Heart left ventricle (tissue), 16 donors: Measurements from ENCODE around the gene LIPG. TPM values are rescaled to one million over a fixed set of nuclear protein-coding genes. Genes with fewer than 3 reads are reported as not detected.

ENCODE experiments used
- ATAC-seq, 4 donors: fragments of 200-7000 bp; cut with Tn5 transposase; one replicate each; pipeline ENCODE4 v1.9.1; 2020 to 2022; ENCODE audit warnings: moderate library complexity in 4 of 4, mild to moderate bottlenecking in 3 of 4, moderate number of reproducible peaks in 1 of 4
- DNase-seq, 5 donors: peaks; one replicate each; pipeline ENCODE4 v3.0.0-alpha.2; 2020
- H3K27ac ChIP-seq, 12 donors: fragments of 200-600 bp; sonication (generic) in 4 of 12; one replicate each; pipeline versions ENCODE4 v1.5.0 to v1.8.0; 2016 to 2022; ENCODE audit warnings: mild to moderate bottlenecking in 2 of 12
- H3K27me3 ChIP-seq, 9 donors: fragments of 200-600 bp; sonication (generic) in 2 of 9; one replicate each; pipeline versions ENCODE4 v1.5.1 to v1.8.0; 2016 to 2022; ENCODE audit warnings: mild to moderate bottlenecking in 3 of 9
- H3K36me3 ChIP-seq, 9 donors: fragments of 200-600 bp; sonication (generic) in 2 of 9; one replicate each; pipeline versions ENCODE4 v1.5.0 to v1.8.0; 2018 to 2022; ENCODE audit warnings: mild to moderate bottlenecking in 2 of 9
- H3K4me1 ChIP-seq, 12 donors: fragments of 200-600 bp; sonication (generic) in 4 of 12; one replicate each; pipeline versions ENCODE4 v1.5.0 to v1.8.0; 2016 to 2022; ENCODE audit warnings: mild to moderate bottlenecking in 3 of 12
- H3K4me3 ChIP-seq, 12 donors: fragments of 200-600 bp; sonication (generic) in 4 of 12; one replicate each; pipeline versions ENCODE4 v1.5.0 to v1.8.0; 2017 to 2022; ENCODE audit warnings: mild to moderate bottlenecking in 9 of 12, moderate library complexity in 4 of 12
- H3K9me3 ChIP-seq, 12 donors: fragments of 200-600 bp; sonication (generic) in 4 of 12; one replicate each; pipeline versions ENCODE4 v1.5.0 to v1.8.0; 2016 to 2022; ENCODE audit warnings: mild to moderate bottlenecking in 1 of 12
- POLR2A ChIP-seq, 2 donors: fragments of 450-650 bp; IDR thresholded peaks; one replicate each; pipeline ENCODE4 v1.6.1; 2017; ENCODE audit warnings: antibody characterized with exemption in 2 of 2, mild to moderate bottlenecking in 2 of 2, moderate library complexity in 2 of 2
- WGBS, 4 donors: extraction: QIAGEN DNeasy Blood & Tissue Kit in 2 of 4; methylation state at CpG; one replicate each; pipeline versions ENCODE4 v1.1.5 to v1.1.7; 2013 to 2018; 5-methylcytosine and 5-hydroxymethylcytosine counted together
- intact Hi-C, 10 donors: fragments of 100-400 bp; cut with DNase I; formaldehyde crosslinking; loops; one replicate each; pipeline versions ENCODE4 v1.11.1 to v1.14.2; 2022
- polyA plus RNA-seq, 2 donors: library from polyadenylated mRNA; stranded (reverse); fragments of 200-250 nt; gene quantifications; one replicate each; pipeline ENCODE4 v1.2.3, GENCODE V29; 2013
- total RNA-seq, 9 donors: library from RNA; depleted of rRNA in 2 of 9; stranded (reverse); fragments of >200 nt in 2 of 9; fragmentation: NEBNext Ultra II Directional in 3 of 9; extraction: Animal tissue kit (Norgen Biotek cat#: 25700) in 3 of 9; gene quantifications; one replicate each; pipeline versions ENCODE4 v1.1.0 to v1.2.4, GENCODE V29; 2016 to 2023
- TF ChIP-seq, protein P1 (sequence below), 12 donors: fragments of 200-600 bp; sonication (generic) in 4 of 12; IDR thresholded peaks; one replicate each; pipeline versions ENCODE4 v1.5.0 to v1.8.0; 2018 to 2022; ENCODE audit warnings: antibody characterized with exemption in 12 of 12, mild to moderate bottlenecking in 5 of 12
- donor health status: ischemic (EF 13 %, LVEDD 7.1; RV severe dilation, severe dysfunction).
- donor health status: healthy with polysubstance abuse.
- donor health status: DM: no; HTN: yes; CAD: no.
- donor health status: DM: no; HTN: no; CAD: no.
- donor health status: ischemic (EF 25% LVEDD 6.9; RV normal size, moderate dysfunction).
- donor health status: ischemic (EF 25% LVEDD 5.7; RV mildly dilated, moderate dysfunction).
- donor health status: healthy.
- donor health status: DM: yes; HTN: yes; CAD: no.
- donor health status: ischemic (EF 35%, LVEDD 5.7; RV mildly dilated, moderate dysfunction).
- donor health status: nonischemic (EF 11% LVEDD 7.7; RV severe dilation, severe dysfunction).
- donor health status: DM: yes; HTN: yes; CAD: no.
- donor health status: PGD.
- donor health status: ischemic (EF 29% LVEDD 5.4; RV normal size, mild dysfunction).
- donor health status: nonischemic (EF 23%, LVEDD 6.1; RV moderate dilation, normal function).

LIPG gene
- total and polyA plus RNA-seq, 11 donors: 0.04 to 12.1 (median 1.1) TPM; not detected in 3

DNA sequence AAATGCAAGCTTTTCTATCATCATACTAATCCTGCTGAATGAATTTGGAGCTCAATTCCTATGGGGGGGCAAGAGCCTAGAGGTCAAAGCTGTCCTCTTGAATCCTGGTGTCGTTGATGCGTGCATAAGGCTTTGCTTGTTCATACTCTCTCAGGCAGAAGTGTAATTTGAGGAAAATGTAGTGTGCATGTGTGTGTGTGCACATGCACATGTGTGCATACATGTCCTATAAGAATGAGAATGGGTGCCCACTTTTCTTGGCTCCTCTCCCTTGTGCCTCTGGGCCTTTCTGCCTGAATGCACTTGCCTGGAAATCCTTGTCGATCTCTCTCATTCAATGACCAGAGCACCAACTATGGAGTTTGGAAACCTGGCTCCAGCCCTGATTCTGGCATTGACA is 46.3 kb upstream of the LIPG start:
- H3K27me3 ChIP-seq: no peaks in the 10 kb centered on the region
- no peaks in the 10 kb centered on the region for H3K36me3 ChIP-seq
- DNase-seq: no peak
- H3K4me1 ChIP-seq: no peaks in the 10 kb centered on the region
- no peak overlapping the region for H3K27ac ChIP-seq
- WGBS, 4 donors: 86 to 95% (median 93%) methylated on average over 3 of the region's 3 CpGs
- no peak for ATAC-seq
- H3K4me3 ChIP-seq: no peak overlapping the region
- H3K9me3 ChIP-seq: no peaks in the 10 kb centered on the region
- intact Hi-C loops: loop anchor here in 5 of 10 donors (10.0 kb wide), 3 partner anchors 249 to 839 kb away; no protein-coding TSS in a partner anchor
- TF ChIP-seq POLR2A (IDR thresholded peaks at IDR 0.05): no peak

DNA sequence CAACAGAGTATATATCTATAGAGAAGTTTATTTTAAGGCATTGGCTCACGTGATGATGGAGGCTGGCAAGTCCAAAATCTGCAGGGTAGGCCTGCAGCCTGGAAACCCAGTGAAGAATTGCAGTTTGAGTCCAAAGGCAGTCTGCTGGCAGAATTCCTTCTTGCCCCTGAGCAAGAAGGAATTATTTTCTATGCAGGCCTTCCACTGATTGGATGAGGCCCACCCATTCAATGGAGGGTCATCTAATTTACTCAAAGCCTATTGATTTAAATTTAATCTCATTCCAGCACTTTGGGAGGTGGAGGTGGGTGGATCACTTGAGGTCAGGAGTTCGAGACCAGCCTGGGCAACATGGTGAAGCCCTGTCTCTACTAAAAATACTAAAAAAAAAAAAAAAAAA is 44.4 kb upstream of the LIPG start:
- ATAC-seq: no peak
- Histone ChIP-seq H3K9me3 (no peaks in the 10 kb centered on the region), H3K36me3 (no peaks in the 10 kb centered on the region), H3K4me1 (peaks cover 0 to 5% (median 0%) of the 10 kb centered on the region in 12 donors), H3K27me3 (no peaks in the 10 kb centered on the region), H3K4me3 (no peak overlapping the region), H3K27ac (no peak overlapping the region)
- TF ChIP-seq POLR2A (IDR thresholded peaks at IDR 0.05): no peak
- TF ChIP-seq, protein P1, sequence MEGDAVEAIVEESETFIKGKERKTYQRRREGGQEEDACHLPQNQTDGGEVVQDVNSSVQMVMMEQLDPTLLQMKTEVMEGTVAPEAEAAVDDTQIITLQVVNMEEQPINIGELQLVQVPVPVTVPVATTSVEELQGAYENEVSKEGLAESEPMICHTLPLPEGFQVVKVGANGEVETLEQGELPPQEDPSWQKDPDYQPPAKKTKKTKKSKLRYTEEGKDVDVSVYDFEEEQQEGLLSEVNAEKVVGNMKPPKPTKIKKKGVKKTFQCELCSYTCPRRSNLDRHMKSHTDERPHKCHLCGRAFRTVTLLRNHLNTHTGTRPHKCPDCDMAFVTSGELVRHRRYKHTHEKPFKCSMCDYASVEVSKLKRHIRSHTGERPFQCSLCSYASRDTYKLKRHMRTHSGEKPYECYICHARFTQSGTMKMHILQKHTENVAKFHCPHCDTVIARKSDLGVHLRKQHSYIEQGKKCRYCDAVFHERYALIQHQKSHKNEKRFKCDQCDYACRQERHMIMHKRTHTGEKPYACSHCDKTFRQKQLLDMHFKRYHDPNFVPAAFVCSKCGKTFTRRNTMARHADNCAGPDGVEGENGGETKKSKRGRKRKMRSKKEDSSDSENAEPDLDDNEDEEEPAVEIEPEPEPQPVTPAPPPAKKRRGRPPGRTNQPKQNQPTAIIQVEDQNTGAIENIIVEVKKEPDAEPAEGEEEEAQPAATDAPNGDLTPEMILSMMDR (IDR thresholded peaks at IDR 0.05): no peak
- intact Hi-C loops: loop anchor here in 5 of 10 donors (10.0 kb wide), 3 partner anchors 247 to 837 kb away; no protein-coding TSS in a partner anchor
- whole genome bisulfite sequencing, 4 donors: 85 to 91% (median 88%) methylated on average over 2 of the region's 2 CpGs
- no peak for DNase-seq

DNA sequence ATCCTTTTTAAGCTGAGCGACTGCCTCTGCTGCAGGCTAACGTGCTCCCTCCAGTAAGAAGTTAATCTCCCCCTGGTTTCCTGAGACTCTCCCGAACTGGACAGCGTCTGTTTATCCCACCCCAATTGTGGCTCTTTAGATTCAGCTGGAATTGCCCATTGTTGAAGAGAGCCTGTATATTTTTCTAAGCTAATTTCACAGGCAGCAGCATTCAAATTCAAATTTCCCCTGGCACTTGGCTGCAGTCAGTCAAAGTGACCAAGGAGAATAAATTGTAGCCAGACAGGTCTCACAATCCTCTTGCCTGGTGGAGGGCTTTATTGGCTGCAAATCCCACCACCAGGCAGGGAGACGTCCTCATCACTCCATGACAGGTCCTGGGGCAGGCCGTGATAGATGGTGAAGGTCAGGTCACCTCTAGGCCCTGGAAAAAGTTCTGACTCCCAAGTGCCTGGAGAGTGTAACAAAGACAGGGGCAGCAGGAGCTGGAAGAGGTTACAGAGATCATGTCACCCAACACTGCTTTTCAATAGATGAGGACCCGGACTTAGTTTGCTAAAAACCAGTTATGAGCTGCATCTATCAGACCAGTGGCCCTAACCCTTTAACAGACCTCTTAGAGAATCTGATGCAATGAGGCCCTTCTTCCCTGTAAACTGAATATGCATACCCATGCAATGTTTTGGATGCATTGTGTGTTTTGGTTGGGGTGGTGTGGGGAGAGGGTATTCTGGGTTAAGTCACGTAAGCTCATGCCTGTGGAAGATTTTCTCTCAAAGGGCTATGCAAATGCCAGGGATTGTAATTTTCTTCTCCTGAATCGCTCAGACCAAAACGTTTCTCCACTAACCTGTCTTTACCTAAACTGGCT is 42.5 kb upstream of the LIPG start:
- DNase-seq (no peak), ATAC-seq (no peak)
- Histone ChIP-seq H3K4me3 (no peak overlapping the region), H3K27me3 (no peaks in the 10 kb centered on the region), H3K36me3 (no peaks in the 10 kb centered on the region), H3K27ac (no peak overlapping the region), H3K4me1 (peaks cover 0 to 5% (median 0%) of the 10 kb centered on the region in 12 donors), H3K9me3 (no peaks in the 10 kb centered on the region)
- WGBS, 4 donors: 64 to 80% (median 74%) methylated on average over 8 to 10 of the region's 10 CpGs
- intact Hi-C loops: loop anchor here in 5 of 10 donors (10.0 kb wide), 3 partner anchors 245 to 835 kb away; no protein-coding TSS in a partner anchor
- TF ChIP-seq, protein P1 (IDR thresholded peaks at IDR 0.05): no peak

DNA sequence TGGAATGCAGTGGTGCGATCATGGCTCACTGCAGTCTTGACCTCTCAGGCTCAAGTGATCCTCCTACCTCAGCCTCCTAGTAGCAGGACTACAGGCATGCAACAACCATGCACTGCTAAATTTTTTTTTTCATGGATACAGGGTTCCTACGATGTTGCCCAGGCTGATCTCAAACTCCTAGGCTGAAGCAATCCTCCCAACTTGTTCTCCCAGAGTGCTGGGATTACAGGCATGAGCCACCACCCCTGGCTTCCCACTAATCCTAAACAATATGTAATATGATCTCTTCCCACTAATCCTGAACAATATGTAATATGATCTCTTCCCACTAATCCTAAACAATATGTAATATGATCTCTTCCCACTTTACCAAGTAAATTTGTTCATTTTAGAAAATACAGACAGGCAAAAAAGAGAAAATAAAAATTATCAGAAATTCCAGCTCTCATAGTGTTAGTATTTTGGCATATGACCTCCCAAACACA is 41.2 kb upstream of the LIPG start:
- no peaks in the 10 kb centered on the region for H3K9me3 ChIP-seq
- H3K27ac ChIP-seq: no peak overlapping the region
- ATAC-seq (no peak), DNase-seq (no peak)
- no peak overlapping the region for H3K4me3 ChIP-seq
- peaks cover 0 to 5% (median 0%) of the 10 kb centered on the region in 12 donors for H3K4me1 ChIP-seq
- WGBS, 4 donors: 73 to 88% (median 84%) methylated on average over 2 of the region's 2 CpGs
- no peaks in the 10 kb centered on the region for H3K27me3 ChIP-seq
- intact Hi-C loops: no loop called here
- TF ChIP-seq, protein P1 (IDR thresholded peaks at IDR 0.05): no peak
- no peak for TF ChIP-seq POLR2A (IDR thresholded peaks at IDR 0.05)
- no peaks in the 10 kb centered on the region for H3K36me3 ChIP-seq
